K562 (cell line): Measurements from ENCODE around the gene TTC39A. TPM values are rescaled to one million over a fixed set of nuclear protein-coding genes. Genes with fewer than 3 reads are reported as not detected.

Source experiments
- ATAC-seq: fragments of 200-7000 bp; cut with Tn5 transposase; 3 replicates; pipeline ENCODE4 v1.9.1; 2020; ENCODE audit warnings: moderate library complexity
- BruUV-seq: library from RNA; stranded (reverse); fragments of 400-500 nt; replicated peaks from 2 replicates; lab custom pipeline; 2021; lab: Mats Ljungman, UMichigan
- CTCF ChIA-PET: fragments of 300-600 bp; formaldehyde crosslinking; extraction: SDS; loops from one replicate; lab custom pipeline; 2021; ENCODE audit warnings: low intra/inter-chr PET ratio; lab: Yijun Ruan, JAX
- POLR2A ChIA-PET: fragments of 300-600, 350-650 bp; sonication (Branson Sonifier 250); formaldehyde crosslinking; extraction: SDS; loops from one replicate; lab custom pipeline; 2021; ENCODE audit warnings: antibody characterized with exemption, inconsistent platforms; lab: Yijun Ruan, JAX
- DNase-seq, 4 experiments: peaks; one replicate each; pipeline versions ENCODE4 v3.0.0 to v3.0.0-alpha.2; 2011 to 2018; ENCODE audit warnings: low spot score in 3 of 4, mixed read lengths in 3 of 4; ENCODE audit errors: extremely low read depth in 1 of 4
- FAIRE-seq: peaks from 2 replicates; lab custom pipeline; 2011; peaks lifted over from hg19 to GRCh38; lab: Jason Lieb, UNC
- H2AFZ ChIP-seq: 2 replicates; pipeline ENCODE4 v1.6.0; 2011; ENCODE audit warnings: low read depth, low read length, control low read depth, inconsistent platforms
- H3K27ac ChIP-seq: fragments of 200-600 bp; 3 replicates; pipeline ENCODE4 v1.8.0; 2011; ENCODE audit warnings: low read depth, mild to moderate bottlenecking, control low read depth, inconsistent platforms, low read length, moderate library complexity, mixed read lengths; ENCODE audit errors: extremely low read depth
- H3K27me3 ChIP-seq, 2 experiments: fragments of 300-600 bp in 1 of 2; 2 replicates in 1 of 2; 3 replicates in 1 of 2; pipeline versions ENCODE4 v1.6.0 to v1.8.0; 2011; ENCODE audit warnings: inconsistent platforms in 2 of 2, low read length in 2 of 2, mild to moderate bottlenecking in 1 of 2, mixed read lengths in 1 of 2, moderate library complexity in 1 of 2; ENCODE audit not compliant: control insufficient read depth in 2 of 2, insufficient read depth in 2 of 2
- H3K36me3 ChIP-seq: fragments of 300-600 bp; 3 replicates; pipeline ENCODE4 v1.8.0; 2011; ENCODE audit warnings: mild to moderate bottlenecking, low read length, inconsistent platforms; ENCODE audit not compliant: control insufficient read depth, insufficient read depth
- H3K4me1 ChIP-seq, 2 experiments: fragments of 200-600 bp in 1 of 2; replicated peaks in 1 of 2; 2 replicates in 1 of 2; 3 replicates in 1 of 2; pipeline versions ENCODE4 v1.5.1 to v1.8.0; 2011; ENCODE audit warnings: inconsistent platforms in 2 of 2, low read length in 2 of 2, mild to moderate bottlenecking in 1 of 2, mixed read lengths in 1 of 2, moderate library complexity in 1 of 2; ENCODE audit not compliant: control insufficient read depth in 2 of 2, insufficient read depth in 2 of 2
- H3K4me2 ChIP-seq: 2 replicates; pipeline ENCODE4 v1.6.1; 2011; ENCODE audit warnings: low read length, control low read depth, inconsistent platforms, mixed read lengths; ENCODE audit not compliant: insufficient read depth
- H3K4me3 ChIP-seq: fragments of 200-600 bp; sonication (generic), shearing (Covaris generic); 2 replicates; pipeline ENCODE4 v1.5.1; 2016; ENCODE audit warnings: control low read depth, inconsistent platforms
- H3K79me2 ChIP-seq: fragments of 200-600 bp; 3 replicates; pipeline ENCODE4 v1.8.0; 2011; ENCODE audit warnings: low read length, inconsistent platforms; ENCODE audit not compliant: control insufficient read depth, insufficient read depth
- H3K9ac ChIP-seq, 2 experiments: 2 replicates each; pipeline versions ENCODE4 v1.6.0 to v1.6.1; 2011; ENCODE audit warnings: low read depth in 2 of 2, low read length in 2 of 2, control low read depth in 1 of 2, inconsistent platforms in 1 of 2, mild to moderate bottlenecking in 1 of 2, mixed read lengths in 1 of 2; ENCODE audit not compliant: insufficient read depth in 1 of 2
- H3K9me1 ChIP-seq: one replicate; pipeline ENCODE4 v1.6.0; 2011; ENCODE audit warnings: inconsistent platforms, mild to moderate bottlenecking, low read length, moderate library complexity; ENCODE audit not compliant: control insufficient read depth, insufficient read depth
- H3K9me3 ChIP-seq: replicated peaks from 2 replicates; pipeline ENCODE4 v1.5.1; 2011; ENCODE audit warnings: low read depth, low read length, inconsistent platforms; ENCODE audit not compliant: control insufficient read depth, insufficient read depth
- H4K20me1 ChIP-seq: replicated peaks from 2 replicates; pipeline ENCODE4 v1.6.1; 2011; ENCODE audit warnings: low read length, inconsistent platforms, mixed read lengths; ENCODE audit not compliant: control insufficient read depth, insufficient read depth
- GATA2 ChIP-seq: sonication (generic); formaldehyde crosslinking; IDR thresholded peaks from 2 replicates; pipeline ENCODE4 v1.4.0; 2020; ENCODE audit warnings: mild to moderate bottlenecking, missing genetic modification reagents
- HLTF ChIP-seq: fragments of 450-650 bp; IDR thresholded peaks from 2 replicates; pipeline ENCODE4 v1.6.1; 2016
- MECOM ChIP-seq: fragments of 250-450 bp; sonication (Bioruptor Pico); IDR thresholded peaks from 2 replicates; pipeline ENCODE4 v1.8.0; 2022; ENCODE audit warnings: inconsistent platforms
- NR1H2 ChIP-seq: sonication (generic); formaldehyde crosslinking; IDR thresholded peaks from 2 replicates; pipeline ENCODE4 v1.4.0; 2020; ENCODE audit warnings: mild to moderate bottlenecking, missing genetic modification reagents
- SMC3 ChIP-seq: conservative IDR thresholded peaks from 2 replicates; pipeline ENCODE4 v1.6.1; 2011; ENCODE audit warnings: low read depth, low read length, improper control_type of control experiment; ENCODE audit not compliant: insufficient read depth
- SPI1 ChIP-seq: IDR thresholded peaks from 2 replicates; pipeline ENCODE4 v1.6.1; 2011; ENCODE audit warnings: low read depth, low read length, control low read depth, borderline replicate concordance
- TAF15 ChIP-seq: fragments of 200-400 bp; formaldehyde crosslinking; IDR thresholded peaks from 2 replicates; pipeline ENCODE4 v1.6.1; 2017; ENCODE audit warnings: mild to moderate bottlenecking, low read depth, low read length, moderate library complexity
- TSC22D4 ChIP-seq: fragments of 450-650 bp; IDR thresholded peaks from 2 replicates; pipeline ENCODE4 v1.6.1; 2016; ENCODE audit warnings: missing genetic modification characterization, missing biosample characterization, control low read depth
- ZBTB1 ChIP-seq: sonication (generic); formaldehyde crosslinking; IDR thresholded peaks from 2 replicates; pipeline ENCODE4 v1.8.1; 2023; ENCODE audit warnings: missing genetic modification reagents, low read depth, mild to moderate bottlenecking, borderline replicate concordance
- ZC3H8 ChIP-seq: fragments of 450-650 bp; IDR thresholded peaks from 2 replicates; pipeline ENCODE4 v1.6.1; 2017
- ZFX ChIP-seq: sonication (generic); formaldehyde crosslinking; IDR thresholded peaks from 2 replicates; pipeline ENCODE4 v1.8.0; 2022; ENCODE audit warnings: mild to moderate bottlenecking, missing genetic modification reagents, moderate library complexity
- ZNF232 ChIP-seq: sonication (generic); formaldehyde crosslinking; IDR thresholded peaks from 2 replicates; pipeline ENCODE4 v1.8.0; 2022; ENCODE audit warnings: mild to moderate bottlenecking, missing genetic modification reagents
- WGBS: fragments of 100-300 bp; shearing (Covaris generic); methylation state at CpG from one replicate; pipeline ENCODE4 v1.1.6; 2016; ENCODE audit warnings: low coverage, mixed read lengths; ENCODE audit not compliant: insufficient coverage; ENCODE audit errors: missing lambda C conversion rate; 5-methylcytosine and 5-hydroxymethylcytosine counted together
- in situ Hi-C: fragments of 300-500 bp; cut with MboI; formaldehyde crosslinking; loops from 4 replicates; pipeline ENCODE4 v1.15.0; 2018; ENCODE audit warnings: inconsistent platforms, mixed read lengths
- intact Hi-C: fragments of 100-400 bp; cut with micrococcal nuclease; formaldehyde crosslinking; loops from 2 replicates; pipeline ENCODE4 v1.14.2; 2022
- polyA plus RNA-seq, 8 experiments: library from polyadenylated mRNA; depleted of rRNA in 4 of 8; stranded (reverse) in 5 of 8; unstranded in 3 of 8; fragments of >200 nt; fragmentation: Nextera tagmentation in 2 of 8; fragmentation: Illumina TruSeq in 1 of 8; extraction: Ambion mirVana in 2 of 8; extraction: Trizol in 1 of 8; gene quantifications; 2 replicates each; pipeline versions ENCODE4 v1.2.1 to v1.2.3, GENCODE V29; 2011 to 2014; ENCODE audit warnings: inconsistent platforms in 1 of 8, missing spikeins in 1 of 8
- total RNA-seq, 7 experiments: library from RNA; depleted of rRNA in 6 of 7; stranded (reverse); fragments of >200 nt in 6 of 7; fragmentation: Illumina TruSeq in 2 of 7; extraction: Trizol in 2 of 7; gene quantifications; 2 replicates each; pipeline versions ENCODE4 v1.2.1 to v1.2.3, GENCODE V29; 2011 to 2021; ENCODE audit warnings: low replicate concordance in 1 of 7
- TF ChIP-seq, protein P1 (sequence below): fragments of 200-800 bp; sonication (Bioruptor generic); IDR thresholded peaks from 2 replicates; pipeline ENCODE4 v1.6.1; 2017; ENCODE audit warnings: missing genetic modification characterization, missing compliant biosample characterization
- TF ChIP-seq, protein P2 (sequence below): sonication (generic); formaldehyde crosslinking; IDR thresholded peaks from 2 replicates; pipeline ENCODE4 v1.8.0; 2022; ENCODE audit warnings: mild to moderate bottlenecking, missing genetic modification reagents

The TTC39A gene
- total and polyA plus RNA-seq, 9 of the 15 experiments (the other 6 are each of a cell fraction or from before 2014, with no cell fraction given) = 0.18 to 0.82 (median 0.35) TPM

DNA sequence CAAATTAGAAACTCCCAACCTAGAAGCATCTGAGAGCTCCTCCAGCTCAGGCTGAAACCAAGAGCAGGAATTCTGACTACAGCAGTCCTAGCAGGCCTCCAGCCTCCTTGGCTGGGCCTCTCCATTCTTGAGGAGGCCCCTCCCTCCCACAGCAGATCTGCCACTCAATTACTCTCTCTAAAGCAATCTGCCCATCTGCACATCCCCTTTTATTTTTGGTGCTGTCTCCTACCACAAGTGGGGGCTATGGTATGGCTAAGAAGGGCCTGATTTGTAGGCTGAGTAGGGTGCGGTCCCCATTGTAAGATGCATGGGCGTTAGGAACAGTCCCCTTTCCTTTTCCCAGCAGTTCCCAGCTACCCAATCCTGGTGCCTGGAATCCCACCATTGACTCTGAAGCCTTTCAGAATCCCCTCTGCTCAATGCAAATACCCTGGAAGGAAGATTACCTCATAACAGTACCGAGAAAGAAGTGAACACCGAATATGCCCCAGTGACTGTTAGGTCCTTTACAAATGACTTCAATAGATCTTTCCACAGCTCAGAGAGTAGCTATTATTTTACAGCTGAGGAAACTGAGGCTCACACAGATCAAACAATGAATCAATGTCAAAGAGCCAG is 11.6 kb upstream of the TTC39A start:
- in situ Hi-C loops = loop anchor here (10.0 kb wide), 1 partner anchor 193 kb away; no protein-coding TSS in a partner anchor
- Histone ChIP-seq H3K27me3 (peaks cover 0 to 8% of the 10 kb centered on the region in 2 experiments; a peak in 3 of 5 replicates), H3K27ac (no peak overlapping the region), H3K36me3 (no peaks in the 10 kb centered on the region), H3K79me2 (no peaks in the 10 kb centered on the region), H3K4me2 (no peak overlapping the region), H3K9me3 (no peaks in the 10 kb centered on the region), H3K4me3 (no peak overlapping the region), H3K9ac (peak overlapping the region in 1 of 2 experiments; percentile 12; a peak in 1 of 4 replicates), H2AFZ (no peak overlapping the region), H3K9me1 (no peaks in the 10 kb centered on the region), H3K4me1 (peaks cover 0 to 17% of the 10 kb centered on the region in 2 experiments; a peak in 2 of 5 replicates), H4K20me1 (no peaks in the 10 kb centered on the region)
- peak; percentile 90 for FAIRE-seq
- POLR2A ChIA-PET = interaction anchor here (2.0 kb wide), 1 partner anchor 10 kb away, joined by 7 read pairs; no protein-coding TSS in a partner anchor
- CTCF ChIA-PET = interaction anchor here (0.6 kb wide), 2 partner anchors 193 to 424 kb away, joined by 3 to 4 read pairs; no protein-coding TSS in a partner anchor
- BruUV-seq = no TSS peak
- peak; percentile 48 to 68 (median 58) for DNase-seq
- 45% methylated on average over 4 of the region's 4 CpGs for WGBS
- ATAC-seq = peak; percentile 82
- intact Hi-C loops = loop anchor here (2.0 to 10.0 kb wide), 3 partner anchors 180 to 423 kb away; no protein-coding TSS in a partner anchor
- TF ChIP-seq GATA2 (CRISPR knock-in tag) = peak; percentile 70
- TF ChIP-seq ZNF232 (CRISPR knock-in tag) = no peak
- no peak for TF ChIP-seq TAF15
- TF ChIP-seq, protein P1, sequence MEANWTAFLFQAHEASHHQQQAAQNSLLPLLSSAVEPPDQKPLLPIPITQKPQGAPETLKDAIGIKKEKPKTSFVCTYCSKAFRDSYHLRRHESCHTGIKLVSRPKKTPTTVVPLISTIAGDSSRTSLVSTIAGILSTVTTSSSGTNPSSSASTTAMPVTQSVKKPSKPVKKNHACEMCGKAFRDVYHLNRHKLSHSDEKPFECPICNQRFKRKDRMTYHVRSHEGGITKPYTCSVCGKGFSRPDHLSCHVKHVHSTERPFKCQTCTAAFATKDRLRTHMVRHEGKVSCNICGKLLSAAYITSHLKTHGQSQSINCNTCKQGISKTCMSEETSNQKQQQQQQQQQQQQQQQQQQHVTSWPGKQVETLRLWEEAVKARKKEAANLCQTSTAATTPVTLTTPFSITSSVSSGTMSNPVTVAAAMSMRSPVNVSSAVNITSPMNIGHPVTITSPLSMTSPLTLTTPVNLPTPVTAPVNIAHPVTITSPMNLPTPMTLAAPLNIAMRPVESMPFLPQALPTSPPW (CRISPR knock-in tag) = 0 out of 2 replicates have a peak, but pooled peaks have one; percentile 30
- TF ChIP-seq NR1H2 (CRISPR knock-in tag) = no peak
- TF ChIP-seq ZBTB1 (CRISPR knock-in tag) = no peak
- TF ChIP-seq TSC22D4 (tag) = no peak
- TF ChIP-seq HLTF = no peak
- no peak for TF ChIP-seq ZC3H8
- TF ChIP-seq MECOM (CRISPR knock-in tag) = peak; percentile 33; the same call in 1 of the 2 replicates
- peak; percentile 56; the same call in 1 of the 2 replicates for TF ChIP-seq SMC3
- peak; percentile 37; the same call in 1 of the 2 replicates for TF ChIP-seq ZFX
- TF ChIP-seq SPI1 = peak; percentile 76
- TF ChIP-seq, protein P2, sequence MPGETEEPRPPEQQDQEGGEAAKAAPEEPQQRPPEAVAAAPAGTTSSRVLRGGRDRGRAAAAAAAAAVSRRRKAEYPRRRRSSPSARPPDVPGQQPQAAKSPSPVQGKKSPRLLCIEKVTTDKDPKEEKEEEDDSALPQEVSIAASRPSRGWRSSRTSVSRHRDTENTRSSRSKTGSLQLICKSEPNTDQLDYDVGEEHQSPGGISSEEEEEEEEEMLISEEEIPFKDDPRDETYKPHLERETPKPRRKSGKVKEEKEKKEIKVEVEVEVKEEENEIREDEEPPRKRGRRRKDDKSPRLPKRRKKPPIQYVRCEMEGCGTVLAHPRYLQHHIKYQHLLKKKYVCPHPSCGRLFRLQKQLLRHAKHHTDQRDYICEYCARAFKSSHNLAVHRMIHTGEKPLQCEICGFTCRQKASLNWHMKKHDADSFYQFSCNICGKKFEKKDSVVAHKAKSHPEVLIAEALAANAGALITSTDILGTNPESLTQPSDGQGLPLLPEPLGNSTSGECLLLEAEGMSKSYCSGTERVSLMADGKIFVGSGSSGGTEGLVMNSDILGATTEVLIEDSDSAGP (CRISPR knock-in tag) = 0 out of 2 replicates have a peak, but pooled peaks have one; percentile 32
